ENCODE measurements around the gene CASP8.

The CASP8 gene

DNA sequence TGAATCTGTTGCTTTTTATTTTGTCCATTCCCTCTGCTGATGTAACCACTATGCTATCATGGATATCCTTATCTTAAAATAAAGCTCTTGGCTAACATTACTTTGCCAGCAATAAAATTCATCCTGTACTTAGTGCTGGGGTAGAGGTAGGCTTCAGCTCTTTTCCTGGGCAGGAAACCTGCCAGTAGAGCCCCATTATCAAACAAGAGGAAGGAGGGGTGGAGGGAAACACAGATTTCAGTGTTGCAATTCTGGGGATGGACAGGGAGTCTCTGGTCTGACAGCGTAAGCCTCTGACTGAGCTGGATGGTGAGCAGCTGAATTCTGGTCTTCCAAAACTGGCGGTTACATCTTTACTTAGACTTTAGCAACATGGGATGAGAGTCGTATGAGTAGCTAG is 47.5 kb downstream of the CASP8 start:
- TF ChIP-seq, protein P1, sequence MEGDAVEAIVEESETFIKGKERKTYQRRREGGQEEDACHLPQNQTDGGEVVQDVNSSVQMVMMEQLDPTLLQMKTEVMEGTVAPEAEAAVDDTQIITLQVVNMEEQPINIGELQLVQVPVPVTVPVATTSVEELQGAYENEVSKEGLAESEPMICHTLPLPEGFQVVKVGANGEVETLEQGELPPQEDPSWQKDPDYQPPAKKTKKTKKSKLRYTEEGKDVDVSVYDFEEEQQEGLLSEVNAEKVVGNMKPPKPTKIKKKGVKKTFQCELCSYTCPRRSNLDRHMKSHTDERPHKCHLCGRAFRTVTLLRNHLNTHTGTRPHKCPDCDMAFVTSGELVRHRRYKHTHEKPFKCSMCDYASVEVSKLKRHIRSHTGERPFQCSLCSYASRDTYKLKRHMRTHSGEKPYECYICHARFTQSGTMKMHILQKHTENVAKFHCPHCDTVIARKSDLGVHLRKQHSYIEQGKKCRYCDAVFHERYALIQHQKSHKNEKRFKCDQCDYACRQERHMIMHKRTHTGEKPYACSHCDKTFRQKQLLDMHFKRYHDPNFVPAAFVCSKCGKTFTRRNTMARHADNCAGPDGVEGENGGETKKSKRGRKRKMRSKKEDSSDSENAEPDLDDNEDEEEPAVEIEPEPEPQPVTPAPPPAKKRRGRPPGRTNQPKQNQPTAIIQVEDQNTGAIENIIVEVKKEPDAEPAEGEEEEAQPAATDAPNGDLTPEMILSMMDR (IDR thresholded peaks at IDR 0.05; ENCODE audit: low read depth, low read length), result no peak
- DNase-seq (ENCODE audit: low read depth in 2 of 2), result no peak
- no peak overlapping the region for H3K4me3 ChIP-seq (replicated peaks in 1 of 2; ENCODE audit: low read depth in 2 of 2, low read length in 2 of 2)

DNA sequence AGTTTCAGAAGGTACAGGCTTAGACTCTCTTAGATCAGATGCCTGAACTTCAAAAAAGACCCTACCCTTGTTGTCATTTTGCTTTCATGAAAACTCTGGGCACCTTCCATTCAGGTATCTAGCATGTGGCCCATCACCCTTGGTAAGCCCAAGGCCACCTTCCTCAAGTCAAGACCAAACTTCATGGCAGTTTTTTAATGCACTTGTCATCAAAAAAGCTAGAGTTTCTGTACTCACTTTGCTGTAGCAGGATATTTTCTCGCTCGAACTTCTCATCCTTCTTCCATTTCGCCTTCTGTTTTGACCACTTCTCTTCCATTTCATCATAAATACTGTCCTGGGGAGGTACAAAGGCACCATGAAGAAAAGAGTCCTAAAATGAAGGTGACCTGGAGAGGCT is 48.6 kb downstream of the CASP8 start:
- no peak overlapping the region for H3K4me3 ChIP-seq (replicated peaks in 1 of 2; ENCODE audit: low read depth in 2 of 2, low read length in 2 of 2)
- no peak for DNase-seq (ENCODE audit: low read depth in 2 of 2)
- TF ChIP-seq, protein P1 (IDR thresholded peaks at IDR 0.05; ENCODE audit: low read depth, low read length), result no peak

DNA sequence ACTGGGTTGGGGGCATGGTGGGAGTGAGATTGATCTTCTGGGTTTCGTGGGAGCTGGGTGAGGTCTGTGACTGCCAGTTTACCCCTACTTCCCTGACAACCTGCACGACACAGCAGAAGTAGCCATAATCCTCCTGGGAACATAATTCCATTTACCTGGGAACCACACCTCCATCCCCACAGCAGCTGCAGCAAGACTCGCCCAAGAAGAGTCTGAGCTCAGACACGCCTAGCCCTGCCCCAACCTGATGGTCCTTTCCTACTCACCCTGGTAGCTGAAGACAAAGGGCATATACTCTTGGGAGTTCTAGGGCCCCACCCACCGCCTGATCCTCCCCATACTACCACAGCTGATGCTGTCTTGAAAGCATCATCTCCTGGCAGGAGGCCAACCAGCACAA is 53.0 kb downstream of the CASP8 start:
- TF ChIP-seq, protein P1 (IDR thresholded peaks at IDR 0.05; ENCODE audit: low read depth, low read length), result no peak
- DNase-seq (ENCODE audit: low read depth in 2 of 2), result no peak
- no peak overlapping the region for H3K4me3 ChIP-seq (replicated peaks in 1 of 2; ENCODE audit: low read depth in 2 of 2, low read length in 2 of 2)

DNA sequence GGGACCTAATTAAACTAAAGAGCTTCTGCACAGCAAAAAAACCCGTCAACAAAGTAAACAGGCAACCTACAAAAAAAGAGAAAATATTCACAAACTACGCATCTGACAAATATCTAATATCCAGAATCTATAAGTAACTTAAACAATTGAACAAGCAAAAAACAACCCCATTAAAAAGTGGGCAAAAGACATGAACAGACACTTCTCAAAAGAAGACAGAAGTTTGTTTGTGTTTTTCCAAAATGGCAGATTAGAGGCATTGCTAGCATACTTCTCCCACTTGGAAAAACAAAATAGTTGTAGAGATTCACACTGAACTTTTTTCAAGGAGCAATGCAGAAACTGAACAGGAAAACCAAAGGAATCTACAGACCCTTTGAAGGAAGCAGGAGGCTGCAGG is 59.2 kb downstream of the CASP8 start:
- TF ChIP-seq, protein P1 (IDR thresholded peaks at IDR 0.05; ENCODE audit: low read depth, low read length), result no peak
- no peak for DNase-seq (ENCODE audit: low read depth in 2 of 2)
- H3K4me3 ChIP-seq (replicated peaks in 1 of 2; ENCODE audit: low read depth in 2 of 2, low read length in 2 of 2), result no peak overlapping the region

DNA sequence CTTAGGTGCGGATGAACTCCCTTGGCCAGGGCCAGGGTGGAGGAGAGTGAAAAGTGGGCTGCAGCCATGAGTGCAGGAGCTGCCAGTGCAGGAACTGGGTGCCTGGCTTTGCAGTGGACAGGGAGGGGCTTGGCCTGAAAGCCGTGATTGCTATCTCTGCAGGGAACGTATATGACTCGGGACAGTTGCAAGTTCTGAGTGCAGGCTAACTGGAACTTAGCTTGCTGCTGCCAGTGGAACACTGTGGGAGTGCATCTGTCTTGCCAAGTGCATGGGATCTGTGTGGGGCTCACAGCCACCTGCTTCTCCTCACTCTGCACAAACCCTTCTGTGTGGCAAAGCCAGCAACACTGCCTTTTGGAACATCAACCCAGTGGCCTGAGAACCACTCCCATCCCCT is 59.9 kb downstream of the CASP8 start:
- no peak for DNase-seq (ENCODE audit: low read depth in 2 of 2)
- H3K4me3 ChIP-seq (replicated peaks in 1 of 2; ENCODE audit: low read depth in 2 of 2, low read length in 2 of 2), result no peak overlapping the region
- TF ChIP-seq, protein P1 (IDR thresholded peaks at IDR 0.05; ENCODE audit: low read depth, low read length), result no peak

DNA sequence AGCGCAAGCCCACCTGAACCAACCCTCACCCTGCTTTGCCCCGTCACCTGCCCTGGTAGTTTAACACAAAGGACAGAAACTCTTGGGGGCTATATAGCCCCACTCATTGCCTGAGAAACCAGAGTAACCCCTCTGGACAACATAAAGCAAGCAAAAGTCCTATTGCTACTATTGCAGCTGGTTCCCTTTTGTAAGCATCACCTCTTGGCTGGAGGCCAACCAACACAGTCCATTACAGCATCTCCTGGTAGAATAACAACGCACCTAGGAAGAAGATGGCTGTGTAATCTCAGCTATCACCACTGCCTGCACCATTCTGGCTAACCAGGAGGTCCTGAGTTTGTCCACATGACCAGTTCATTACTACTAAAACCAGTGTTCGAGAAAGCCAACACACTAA is 60.4 kb downstream of the CASP8 start:
- peak in 1 of 2 donors; percentile 40 for DNase-seq (ENCODE audit: low read depth in 2 of 2)
- H3K4me3 ChIP-seq (replicated peaks in 1 of 2; ENCODE audit: low read depth in 2 of 2, low read length in 2 of 2), result no peak overlapping the region
- TF ChIP-seq, protein P1 (IDR thresholded peaks at IDR 0.05; ENCODE audit: low read depth, low read length), result no peak

DNA sequence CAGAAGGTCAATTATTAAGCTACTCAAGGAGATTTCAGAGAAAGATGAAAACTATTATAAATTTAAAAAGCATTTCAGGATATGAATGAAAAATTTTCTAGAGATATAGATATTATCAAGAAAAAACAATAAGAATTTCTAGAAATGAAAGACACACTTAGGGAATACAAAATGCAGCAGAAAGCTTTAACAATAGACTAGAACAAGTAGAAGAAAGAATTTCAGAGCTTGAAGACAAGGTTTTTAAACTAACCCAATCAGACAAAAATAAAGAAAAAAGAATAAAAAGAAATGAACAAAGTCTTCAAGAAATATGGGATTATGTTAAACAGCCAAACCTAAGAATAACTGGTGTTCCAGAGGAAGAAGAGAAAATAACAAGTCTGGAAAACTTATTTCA is 62.4 kb downstream of the CASP8 start:
- no peak overlapping the region for H3K4me3 ChIP-seq (replicated peaks in 1 of 2; ENCODE audit: low read depth in 2 of 2, low read length in 2 of 2)
- TF ChIP-seq, protein P1 (IDR thresholded peaks at IDR 0.05; ENCODE audit: low read depth, low read length), result no peak
- no peak for DNase-seq (ENCODE audit: low read depth in 2 of 2)

All from cardiac fibroblast (primary cell).